Liver (tissue), 9 donors: ENCODE results near the gene PTRHD1. TPM values are rescaled to one million over a fixed set of nuclear protein-coding genes. Genes with fewer than 3 reads are reported as not detected.

ENCODE experiments used
- DNase-seq: peaks from one replicate; pipeline ENCODE4 v3.0.0-alpha.2; 2017; ENCODE audit warnings: low spot score
- H3K27ac ChIP-seq, 2 donors: one replicate each; pipeline ENCODE4 v1.7.0; 2013; ENCODE audit warnings: inconsistent platforms in 2 of 2, low read length in 2 of 2, control low read depth in 1 of 2, low read depth in 1 of 2, mild to moderate bottlenecking in 1 of 2
- H3K27me3 ChIP-seq, 4 donors: one replicate each; pipeline versions ENCODE4 v1.6.1 to v1.7.0; 2013; ENCODE audit warnings: low read length in 3 of 4, inconsistent platforms in 1 of 4, mild to moderate bottlenecking in 1 of 4, moderate library complexity in 1 of 4; ENCODE audit not compliant: control insufficient read depth in 4 of 4, insufficient read depth in 4 of 4
- H3K36me3 ChIP-seq, 4 donors: one replicate each; pipeline versions ENCODE4 v1.6.1 to v1.7.0; 2013; ENCODE audit warnings: low read length in 3 of 4, mild to moderate bottlenecking in 3 of 4, low read depth in 1 of 4, moderate library complexity in 1 of 4; ENCODE audit not compliant: control insufficient read depth in 4 of 4, insufficient read depth in 3 of 4
- H3K4me1 ChIP-seq, 4 donors: one replicate each; pipeline versions ENCODE4 v1.6.1 to v1.7.0; 2013; ENCODE audit warnings: low read length in 3 of 4, mild to moderate bottlenecking in 3 of 4, moderate library complexity in 1 of 4; ENCODE audit not compliant: control insufficient read depth in 4 of 4, insufficient read depth in 4 of 4
- H3K4me3 ChIP-seq, 3 donors: one replicate each; pipeline versions ENCODE4 v1.6.1 to v1.7.0; 2013; ENCODE audit warnings: low read length in 3 of 3, control low read depth in 1 of 3, low read depth in 1 of 3, mild to moderate bottlenecking in 1 of 3
- H3K9ac ChIP-seq, 2 donors: one replicate each; pipeline ENCODE4 v1.7.0; 2013; ENCODE audit warnings: low read length in 2 of 2, mild to moderate bottlenecking in 2 of 2, moderate library complexity in 2 of 2, control low read depth in 1 of 2, low read depth in 1 of 2
- H3K9me3 ChIP-seq, 4 donors: one replicate each; pipeline versions ENCODE4 v1.6.1 to v1.7.0; 2013; ENCODE audit warnings: low read length in 3 of 4; ENCODE audit not compliant: control insufficient read depth in 4 of 4
- ATF3 ChIP-seq: IDR thresholded peaks from 2 replicates; pipeline ENCODE4 v1.6.1; 2016; ENCODE audit warnings: antibody characterized with exemption
- EGR1 ChIP-seq, 2 donors: IDR thresholded peaks; 2 replicates each; pipeline ENCODE4 v1.6.1; 2016 to 2018; ENCODE audit warnings: antibody characterized with exemption in 2 of 2, low read depth in 2 of 2
- FOXA1 ChIP-seq: IDR thresholded peaks from 2 replicates; pipeline ENCODE4 v1.6.1; 2016; ENCODE audit warnings: antibody characterized with exemption
- FOXA2 ChIP-seq: IDR thresholded peaks from 2 replicates; pipeline ENCODE4 v1.6.1; 2016; ENCODE audit warnings: antibody characterized with exemption
- HNF4A ChIP-seq, 2 donors: conservative IDR thresholded peaks; 2 replicates each; pipeline ENCODE4 v1.6.1; 2016; ENCODE audit warnings: antibody characterized with exemption in 2 of 2, mild to moderate bottlenecking in 2 of 2
- JUND ChIP-seq, 2 donors: IDR thresholded peaks; 2 replicates each; pipeline ENCODE4 v1.6.1; 2016; ENCODE audit warnings: antibody characterized with exemption in 2 of 2
- NR2F2 ChIP-seq: IDR thresholded peaks from 2 replicates; pipeline ENCODE4 v1.6.1; 2016; ENCODE audit warnings: antibody characterized with exemption
- RAD21 ChIP-seq, 2 donors: IDR thresholded peaks; 2 replicates each; pipeline ENCODE4 v1.6.1; 2016; ENCODE audit warnings: antibody characterized with exemption in 2 of 2, mild to moderate bottlenecking in 2 of 2
- REST ChIP-seq: IDR thresholded peaks from 2 replicates; pipeline ENCODE4 v1.6.1; 2016; ENCODE audit warnings: antibody characterized with exemption, mild to moderate bottlenecking
- RXRA ChIP-seq, 2 donors: IDR thresholded peaks; 2 replicates each; pipeline ENCODE4 v1.6.1; 2017 to 2018; ENCODE audit warnings: antibody characterized with exemption in 2 of 2, mild to moderate bottlenecking in 1 of 2
- SP1 ChIP-seq: IDR thresholded peaks from 2 replicates; pipeline ENCODE4 v1.6.1; 2018; ENCODE audit warnings: antibody characterized with exemption, mild to moderate bottlenecking
- TAF1 ChIP-seq: conservative IDR thresholded peaks from 2 replicates; pipeline ENCODE4 v1.6.1; 2016; ENCODE audit warnings: antibody characterized with exemption, mild to moderate bottlenecking
- YY1 ChIP-seq: IDR thresholded peaks from 2 replicates; pipeline ENCODE4 v1.6.1; 2016; ENCODE audit warnings: antibody characterized with exemption, mild to moderate bottlenecking
- ZBTB33 ChIP-seq: IDR thresholded peaks from 2 replicates; pipeline ENCODE4 v1.6.1; 2016; ENCODE audit warnings: antibody characterized with exemption
- WGBS: extraction: QIAGEN DNeasy Blood & Tissue Kit; methylation state at CpG from one replicate; pipeline ENCODE4 v1.1.7; 2013; 5-methylcytosine and 5-hydroxymethylcytosine counted together
- polyA plus RNA-seq, 2 donors: library from polyadenylated mRNA; stranded (reverse) in 1 of 2; unstranded in 1 of 2; fragments of 200-250 nt in 1 of 2; fragments of >200 nt in 1 of 2; fragmentation: Nextera tagmentation in 1 of 2; extraction: Ambion mirVana in 1 of 2; gene quantifications; one replicate each; pipeline versions ENCODE4 v1.2.1 to v1.2.3, GENCODE V29; 2013 to 2015
- total RNA-seq, 2 donors: library from RNA; depleted of rRNA; stranded (reverse); fragments of >200 nt; gene quantifications; one replicate each; pipeline ENCODE4 v1.2.3, GENCODE V29; 2014
- donor health status: healthy.
- donor health status: healthy.
- donor health status: healthy.
- donor health status: healthy.
- donor health status: healthy.

PTRHD1 gene
- total and polyA plus RNA-seq, 4 donors = 9.9 to 50.9 (median 20.7) TPM

- Histone ChIP-seq H3K27ac (no peak overlapping the region), H3K9ac (no peak overlapping the region), H3K9me3 (no peaks in the 10 kb centered on the region), H3K4me3 (no peak overlapping the region), H3K36me3 (peaks cover 0 to 2% (median 0%) of the 10 kb centered on the region in 4 donors), H3K27me3 (no peaks in the 10 kb centered on the region), H3K4me1 (no peaks in the 10 kb centered on the region)
- TF ChIP-seq TAF1 (no peak), HNF4A (conservative IDR thresholded peaks at IDR 0.05) (no peak), FOXA1 (no peak), NR2F2 (no peak), RXRA (IDR thresholded peaks at IDR 0.05) (no peak), RAD21 (IDR thresholded peaks at IDR 0.05) (no peak)
- no peak for DNase-seq
- WGBS = 95% methylated on average over 20 of the region's 20 CpGs
Measured at GRCh38 chr2:24834733-24835395, 41.7 kb upstream of the PTRHD1 start.

- no peak overlapping the region for H3K4me3 ChIP-seq
- no peaks in the 10 kb centered on the region for H3K27me3 ChIP-seq
- no peak overlapping the region for H3K9ac ChIP-seq
- H3K27ac ChIP-seq = no peak overlapping the region
- TF ChIP-seq HNF4A (conservative IDR thresholded peaks at IDR 0.05) (no peak), FOXA1 (no peak), YY1 (no peak), EGR1 (IDR thresholded peaks at IDR 0.05; ENCODE audit: low read depth in 2 of 2) (no peak), JUND (IDR thresholded peaks at IDR 0.05) (no peak), ZBTB33 (no peak), FOXA2 (no peak), ATF3 (no peak), REST (no peak), SP1 (no peak), NR2F2 (no peak)
- no peaks in the 10 kb centered on the region for H3K9me3 ChIP-seq
- no peaks in the 10 kb centered on the region for H3K4me1 ChIP-seq
- peaks cover 0 to 2% (median 0%) of the 10 kb centered on the region in 4 donors for H3K36me3 ChIP-seq
- no peak for DNase-seq
- WGBS = 91% methylated on average over 32 of the region's 32 CpGs
Measured at GRCh38 chr2:24833821-24834732, 40.9 kb upstream of the PTRHD1 start.
